B cell (primary cell): Measurements from ENCODE around the gene CDK5RAP3. TPM values are rescaled to one million over a fixed set of nuclear protein-coding genes. Genes with fewer than 3 reads are reported as not detected.

Source experiments
- ATAC-seq: fragments of 200-7000 bp; cut with Tn5 transposase; one replicate; pipeline ENCODE4 v1.10.0; 2021; ENCODE audit warnings: low read depth, mild to moderate bottlenecking, moderate number of reproducible peaks, moderate library complexity
- CTCF ChIA-PET: fragments of 350-600 bp; sonication (Branson Sonifier 250); formaldehyde crosslinking; loops from one replicate; lab custom pipeline; 2021; ENCODE audit warnings: antibody characterized with exemption, inconsistent platforms; lab: Charles Lee
- POLR2A ChIA-PET: fragments of 350-600 bp; sonication (Branson Sonifier 250); formaldehyde crosslinking; loops from one replicate; lab custom pipeline; 2021; ENCODE audit warnings: antibody characterized with exemption; lab: Charles Lee
- DNase-seq: peaks from one replicate; pipeline ENCODE4 v3.0.0; 2013
- H2AFZ ChIP-seq: 2 replicates; pipeline ENCODE4 v1.6.1; 2012; ENCODE audit warnings: mild to moderate bottlenecking, low read depth, low read length; ENCODE audit not compliant: insufficient read depth, poor library complexity, severe bottlenecking
- H3K27ac ChIP-seq, 2 donors: 1 replicate in 1 of 2; 2 replicates in 1 of 2; pipeline ENCODE4 v1.5.1; 2012 to 2013; ENCODE audit warnings: low read length in 2 of 2, mild to moderate bottlenecking in 2 of 2, moderate library complexity in 1 of 2
- H3K27me3 ChIP-seq, 4 experiments: fragments of 200-600 bp in 1 of 4; sonication (generic) in 1 of 4; replicated peaks in 1 of 4; 1 replicate in 2 of 4; 2 replicates in 2 of 4; pipeline versions ENCODE4 v1.6.1 to v1.7.0; 2013 to 2016; ENCODE audit warnings: low read length in 3 of 4, mild to moderate bottlenecking in 2 of 4, mixed read lengths in 1 of 4, moderate library complexity in 1 of 4; ENCODE audit not compliant: insufficient read depth in 4 of 4, control insufficient read depth in 3 of 4; ENCODE audit errors: control extremely low read depth in 1 of 4
- H3K36me3 ChIP-seq, 2 experiments: replicated peaks in 1 of 2; 1 replicate in 1 of 2; 2 replicates in 1 of 2; pipeline versions ENCODE4 v1.6.1 to v1.7.1; 2013; ENCODE audit warnings: low read length in 1 of 2; ENCODE audit not compliant: insufficient read depth in 2 of 2, control insufficient read depth in 1 of 2; ENCODE audit errors: control extremely low read depth in 1 of 2, extremely low read depth in 1 of 2
- H3K4me1 ChIP-seq, 2 donors: fragments of 200-600 bp in 1 of 2; sonication (generic) in 1 of 2; 1 replicate in 1 of 2; 2 replicates in 1 of 2; pipeline versions ENCODE4 v1.5.1 to v1.6.1; 2013 to 2017; ENCODE audit warnings: low read length in 2 of 2; ENCODE audit not compliant: control insufficient read depth in 2 of 2, insufficient read depth in 2 of 2
- H3K4me2 ChIP-seq: replicated peaks from 2 replicates; pipeline ENCODE3; 2012; ENCODE audit warnings: mild to moderate bottlenecking, low read depth, low read length; ENCODE audit not compliant: poor library complexity, severe bottlenecking
- H3K4me3 ChIP-seq, 5 experiments: fragments of 200-600 bp in 1 of 5; sonication (generic) in 1 of 5; 1 replicate in 3 of 5; 2 replicates in 2 of 5; pipeline versions ENCODE4 v1.5.1 to v1.7.0; 2011 to 2016; ENCODE audit warnings: low read length in 4 of 5, mild to moderate bottlenecking in 4 of 5, low read depth in 2 of 5, control low read depth in 1 of 5, moderate library complexity in 1 of 5; ENCODE audit not compliant: insufficient read depth in 1 of 5; ENCODE audit errors: control extremely low read depth in 1 of 5, extremely low read depth in 1 of 5
- H3K79me2 ChIP-seq: fragments of 200-600 bp; sonication (generic); one replicate; pipeline ENCODE4 v1.6.0; 2016; ENCODE audit warnings: low read length; ENCODE audit not compliant: control insufficient read depth, insufficient read depth
- H3K9ac ChIP-seq: fragments of 200-600 bp; sonication (generic); 2 replicates; pipeline ENCODE4 v1.6.1; 2017; ENCODE audit warnings: mild to moderate bottlenecking, low read length, moderate library complexity
- H3K9me3 ChIP-seq, 3 donors: one replicate each; pipeline versions ENCODE4 v1.6.1 to v1.7.1; 2013; ENCODE audit warnings: low read length in 2 of 3; ENCODE audit not compliant: control insufficient read depth in 2 of 3, insufficient read depth in 1 of 3; ENCODE audit errors: control extremely low read depth in 1 of 3
- H4K20me1 ChIP-seq: 2 replicates; pipeline ENCODE4 v1.6.0; 2012; ENCODE audit warnings: mild to moderate bottlenecking, low read length; ENCODE audit not compliant: insufficient read depth, control insufficient read depth, poor library complexity, severe bottlenecking
- H3K27ac Mint-ChIP-seq: one replicate; pipeline ENCODE4 v1.8.0; 2021; ENCODE audit warnings: mixed read lengths
- H3K27me3 Mint-ChIP-seq: one replicate; pipeline ENCODE4 v1.8.0; 2021; ENCODE audit warnings: mixed read lengths
- H3K4me1 Mint-ChIP-seq: one replicate; pipeline ENCODE4 v1.8.0; 2021; ENCODE audit warnings: mixed read lengths
- H3K4me3 Mint-ChIP-seq: one replicate; pipeline ENCODE4 v1.8.0; 2021; ENCODE audit warnings: mixed read lengths
- H3K9me3 Mint-ChIP-seq: one replicate; pipeline ENCODE4 v1.8.0; 2022; ENCODE audit warnings: mixed read lengths; ENCODE audit not compliant: insufficient read depth
- EZH2 ChIP-seq: IDR thresholded peaks from 2 replicates; pipeline ENCODE4 v1.6.1; 2012; ENCODE audit warnings: borderline replicate concordance, low read depth, mild to moderate bottlenecking, moderate library complexity, low read length; ENCODE audit not compliant: insufficient read depth, poor library complexity, severe bottlenecking
- WGBS: methylation state at CpG from one replicate; pipeline ENCODE4 v1.1.5; 2013; ENCODE audit warnings: missing lambda C conversion rate; ENCODE audit not compliant: insufficient coverage; 5-methylcytosine and 5-hydroxymethylcytosine counted together
- intact Hi-C: fragments of 100-400 bp; cut with micrococcal nuclease; formaldehyde crosslinking; loops from one replicate; pipeline ENCODE4 v1.10.0; 2022
- polyA plus RNA-seq: library from polyadenylated mRNA; depleted of rRNA; stranded (reverse); fragments of >200 nt; gene quantifications from 2 replicates; pipeline ENCODE4 v1.2.3, GENCODE V29; 2012
- total RNA-seq, 2 donors: library from RNA; stranded (reverse); fragments of 120-200 nt in 1 of 2; gene quantifications; 1 replicate in 1 of 2; 2 replicates in 1 of 2; pipeline versions ENCODE4 v1.2.3 to v1.2.4, GENCODE V29; 2013 to 2022
- TF ChIP-seq, protein P1 (sequence below): fragments of 200-600 bp; IDR thresholded peaks from one replicate; pipeline ENCODE4 v1.8.0; 2022; ENCODE audit warnings: antibody characterized with exemption, mild to moderate bottlenecking

CDK5RAP3 gene
- total and polyA plus RNA-seq, 2 donors (not counting 1 experiment from before 2014, with no cell fraction given): 417 to 728 TPM

DNA sequence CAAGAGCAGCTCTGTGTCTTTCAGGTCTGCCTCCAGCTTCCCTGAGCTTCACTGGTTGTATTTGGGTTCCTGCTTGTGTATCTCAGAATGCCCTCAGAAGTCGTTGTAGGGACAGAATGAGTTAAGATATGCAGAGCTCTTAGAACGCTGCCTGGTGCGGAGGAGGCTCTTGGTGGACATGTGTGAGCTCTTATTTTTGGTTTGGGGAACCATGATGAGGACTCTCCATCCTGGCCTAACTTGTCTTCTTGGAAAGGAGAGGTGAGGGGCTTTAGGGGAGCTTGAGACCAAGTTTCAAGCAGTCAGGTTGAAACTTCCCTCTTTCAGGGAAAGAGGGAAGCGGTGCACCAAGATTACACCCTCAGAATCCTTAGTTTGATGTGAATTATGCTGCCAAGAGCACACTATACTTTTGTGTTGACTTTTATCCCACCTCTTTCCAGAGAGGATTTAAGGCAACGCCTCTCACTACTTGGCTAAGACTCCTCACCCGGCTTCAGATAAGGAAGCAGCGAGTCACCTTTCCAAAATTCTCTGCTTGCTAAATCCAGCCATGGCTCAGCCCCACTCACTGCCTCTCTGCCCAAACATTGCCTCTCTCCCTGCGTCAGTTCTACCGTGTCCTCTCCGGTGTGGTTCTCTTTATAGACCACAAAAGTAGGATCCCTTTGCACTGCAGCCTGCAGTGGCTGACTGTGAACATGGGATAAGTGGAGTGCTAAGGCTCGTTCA is 12.7 kb downstream of the CDK5RAP3 start:
- H3K4me3 Mint-ChIP-seq: no peak overlapping the region
- no peak overlapping the region for H3K27ac ChIP-seq
- H3K27ac Mint-ChIP-seq: no peak overlapping the region
- H3K36me3 ChIP-seq: peaks cover 2 to 47% of the 10 kb centered on the region in 2 experiments
- intact Hi-C loops: no loop called here
- POLR2A ChIA-PET: no interaction called here
- H3K4me2 ChIP-seq: no peak overlapping the region
- CTCF ChIA-PET: interaction anchor here (0.8 kb wide), 1 partner anchor 94 kb away, joined by 3 read pairs; no protein-coding TSS in a partner anchor
- TF ChIP-seq, protein P1, sequence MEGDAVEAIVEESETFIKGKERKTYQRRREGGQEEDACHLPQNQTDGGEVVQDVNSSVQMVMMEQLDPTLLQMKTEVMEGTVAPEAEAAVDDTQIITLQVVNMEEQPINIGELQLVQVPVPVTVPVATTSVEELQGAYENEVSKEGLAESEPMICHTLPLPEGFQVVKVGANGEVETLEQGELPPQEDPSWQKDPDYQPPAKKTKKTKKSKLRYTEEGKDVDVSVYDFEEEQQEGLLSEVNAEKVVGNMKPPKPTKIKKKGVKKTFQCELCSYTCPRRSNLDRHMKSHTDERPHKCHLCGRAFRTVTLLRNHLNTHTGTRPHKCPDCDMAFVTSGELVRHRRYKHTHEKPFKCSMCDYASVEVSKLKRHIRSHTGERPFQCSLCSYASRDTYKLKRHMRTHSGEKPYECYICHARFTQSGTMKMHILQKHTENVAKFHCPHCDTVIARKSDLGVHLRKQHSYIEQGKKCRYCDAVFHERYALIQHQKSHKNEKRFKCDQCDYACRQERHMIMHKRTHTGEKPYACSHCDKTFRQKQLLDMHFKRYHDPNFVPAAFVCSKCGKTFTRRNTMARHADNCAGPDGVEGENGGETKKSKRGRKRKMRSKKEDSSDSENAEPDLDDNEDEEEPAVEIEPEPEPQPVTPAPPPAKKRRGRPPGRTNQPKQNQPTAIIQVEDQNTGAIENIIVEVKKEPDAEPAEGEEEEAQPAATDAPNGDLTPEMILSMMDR: no peak
- TF ChIP-seq EZH2: no peak
- H3K9me3 ChIP-seq: no peaks in the 10 kb centered on the region
- no peak for ATAC-seq
- H3K9me3 Mint-ChIP-seq: no peaks in the 10 kb centered on the region
- no peaks in the 10 kb centered on the region for H4K20me1 ChIP-seq
- no peaks in the 10 kb centered on the region for H3K27me3 Mint-ChIP-seq
- H3K4me3 ChIP-seq: no peak overlapping the region
- no peaks in the 10 kb centered on the region for H3K79me2 ChIP-seq
- no peaks in the 10 kb centered on the region for H3K27me3 ChIP-seq
- H2AFZ ChIP-seq: no peak overlapping the region
- no peak overlapping the region for H3K9ac ChIP-seq
- WGBS: 89% methylated on average over 7 of the region's 11 CpGs
- no peaks in the 10 kb centered on the region for H3K4me1 Mint-ChIP-seq
- no peak for DNase-seq
- H3K4me1 ChIP-seq: no peaks in the 10 kb centered on the region

- intact Hi-C loops: no loop called here
- no peak overlapping the region for H3K4me3 Mint-ChIP-seq
Measured at GRCh38 chr17:47986520-47986919, 15.6 kb downstream of the CDK5RAP3 start.

More at GRCh38 chr17:47986520-47986919, 15.6 kb downstream of the CDK5RAP3 start:
- H3K27me3 ChIP-seq: peaks cover 0 to 4% (median 0%) of the 10 kb centered on the region in 4 experiments
- no peak overlapping the region for H2AFZ ChIP-seq
- H3K79me2 ChIP-seq: no peaks in the 10 kb centered on the region
- no peak for TF ChIP-seq EZH2
- TF ChIP-seq, protein P1: no peak
- H3K27ac ChIP-seq: no peak overlapping the region
- ATAC-seq (no peak), DNase-seq (no peak)
- no peaks in the 10 kb centered on the region for H3K27me3 Mint-ChIP-seq
- H3K4me2 ChIP-seq: no peak overlapping the region
- no peak overlapping the region for H3K27ac Mint-ChIP-seq
- no peaks in the 10 kb centered on the region for H3K4me1 Mint-ChIP-seq
- no peak overlapping the region for H3K4me3 ChIP-seq
- POLR2A ChIA-PET: no interaction called here
- CTCF ChIA-PET: no interaction called here
- no peaks in the 10 kb centered on the region for H3K4me1 ChIP-seq
- no peak overlapping the region for H3K9ac ChIP-seq
- peaks cover 0 to 20% of the 10 kb centered on the region in 2 experiments for H3K36me3 ChIP-seq
- H3K9me3 Mint-ChIP-seq: no peaks in the 10 kb centered on the region
- no peaks in the 10 kb centered on the region for H4K20me1 ChIP-seq
- no peaks in the 10 kb centered on the region for H3K9me3 ChIP-seq
- 93% methylated on average over 4 of the region's 5 CpGs for WGBS
